ENCODE results near the gene EYA3. TPM values are rescaled to one million over a fixed set of nuclear protein-coding genes. Genes with fewer than 3 reads are reported as not detected.
A peak's percentile ranks its signal among the peaks of the same experiment; 100 is the strongest.
"Not testable (repeated sequence)": the region's sequence is repeated elsewhere in the genome, so short reads cannot be mapped to it uniquely, and the experiment has no call there.

Gene EYA3
- total RNA-seq, 4 donors from 2014 or later = 13.8 to 21.9 (median 15.8) TPM

GRCh38 chr1:28002600-28002999 lies 85.8 kb downstream of the EYA3 start:
- no peaks in the 10 kb centered on the region for H3K27me3 ChIP-seq
- intact Hi-C loops (cut with DNase I) = no loop called here
- WGBS, 2 donors = 99% methylated on average over 10 of the region's 10 CpGs; no CpG with 5 or more reads in 1 of the 2 donors
- H3K9me3 ChIP-seq = no peaks in the 10 kb centered on the region
- no peak overlapping the region for H3K4me3 ChIP-seq
- H3K27ac ChIP-seq = no peak overlapping the region
- DNase-seq = no peak
- no peak for TF ChIP-seq POLR2A (IDR thresholded peaks at IDR 0.05)
- no peak for TF ChIP-seq CTCF (IDR thresholded peaks at IDR 0.05)
- H3K4me1 ChIP-seq = no peaks in the 10 kb centered on the region
- peaks cover 10 to 98% (median 19%) of the 10 kb centered on the region in 3 donors for H3K36me3 ChIP-seq

GRCh38 chr1:27999055-27999454 lies 89.4 kb downstream of the EYA3 start:
- Histone ChIP-seq H3K27me3 (no peaks in the 10 kb centered on the region), H3K36me3 (peaks cover 10 to 100% (median 19%) of the 10 kb centered on the region in 3 donors), H3K4me3 (no peak overlapping the region), H3K9me3 (no peaks in the 10 kb centered on the region), H3K27ac (no peak overlapping the region), H3K4me1 (peaks cover 0 to under 1% (median 0%) of the 10 kb centered on the region in 3 donors)
- intact Hi-C loops (cut with DNase I) = no loop called here
- WGBS, 2 donors = 92 to 94% methylated on average over 1 of the region's 1 CpG
- no peak for DNase-seq
- no peak for TF ChIP-seq POLR2A (IDR thresholded peaks at IDR 0.05)
- no peak for TF ChIP-seq CTCF (IDR thresholded peaks at IDR 0.05)

- peaks cover 7 to 100% (median 8%) of the 10 kb centered on the region in 3 donors for H3K36me3 ChIP-seq
- DNase-seq; H3K4me3 ChIP-seq; intact Hi-C loops (cut with DNase I); H3K27me3 ChIP-seq; H3K9me3 ChIP-seq; H3K27ac ChIP-seq: not testable (repeated sequence)
- H3K4me1 ChIP-seq = peaks cover 0 to 11% (median 0%) of the 10 kb centered on the region in 3 donors
- 94 to 95% methylated on average over 6 of the region's 6 CpGs for WGBS, 2 donors
Observed at GRCh38 chr1:27994526-27994925, 93.9 kb downstream of the EYA3 start.

GRCh38 chr1:27994060-27994459 lies 94.3 kb downstream of the EYA3 start:
- Histone ChIP-seq H3K27ac (no peak overlapping the region), H3K27me3 (no peaks in the 10 kb centered on the region)
- no peak for DNase-seq

GRCh38 chr1:27993241-27993640 lies 95.2 kb downstream of the EYA3 start:
- DNase-seq = no peak
- H3K4me3 ChIP-seq = no peak overlapping the region
- no peaks in the 10 kb centered on the region for H3K27me3 ChIP-seq
- WGBS, 2 donors = 56 to 62% methylated on average over 3 of the region's 3 CpGs
- no peaks in the 10 kb centered on the region for H3K9me3 ChIP-seq
- H3K4me1 ChIP-seq = peaks cover 0 to 11% (median 0%) of the 10 kb centered on the region in 3 donors
- H3K36me3 ChIP-seq = peaks cover 5 to 100% (median 14%) of the 10 kb centered on the region in 3 donors
- TF ChIP-seq POLR2A (IDR thresholded peaks at IDR 0.05) (no peak), CTCF (IDR thresholded peaks at IDR 0.05) (no peak)
- intact Hi-C loops (cut with DNase I) = no loop called here
- peak overlapping the region in 1 of 4 donors; percentile 50 for H3K27ac ChIP-seq

More at GRCh38 chr1:27994060-27994459, 94.3 kb downstream of the EYA3 start:
- no peaks in the 10 kb centered on the region for H3K9me3 ChIP-seq
- H3K4me3 ChIP-seq = no peak overlapping the region
- peaks cover 0 to 11% (median 0%) of the 10 kb centered on the region in 3 donors for H3K4me1 ChIP-seq
- TF ChIP-seq CTCF (IDR thresholded peaks at IDR 0.05) (no peak), POLR2A (IDR thresholded peaks at IDR 0.05) (no peak)
- 64 to 79% methylated on average over 1 of the region's 1 CpG for whole genome bisulfite sequencing, 2 donors
- intact Hi-C loops (cut with DNase I) = no loop called here
- H3K36me3 ChIP-seq = peaks cover 7 to 100% (median 12%) of the 10 kb centered on the region in 3 donors

GRCh38 chr1:27992276-27992675 lies 96.1 kb downstream of the EYA3 start:
- WGBS, 2 donors = 78 to 79% methylated on average over 6 of the region's 6 CpGs
- H3K4me3 ChIP-seq = no peak overlapping the region
- DNase-seq = no peak
- H3K27ac ChIP-seq = peak overlapping the region in 3 of 4 donors; percentile 22 to 50 (median 38)
- H3K27me3 ChIP-seq = no peaks in the 10 kb centered on the region
- peaks cover 0 to 11% (median 0%) of the 10 kb centered on the region in 3 donors for H3K4me1 ChIP-seq
- intact Hi-C loops (cut with DNase I) = no loop called here
- no peaks in the 10 kb centered on the region for H3K9me3 ChIP-seq
- H3K36me3 ChIP-seq = peaks cover 9 to 100% (median 10%) of the 10 kb centered on the region in 3 donors
- TF ChIP-seq CTCF (IDR thresholded peaks at IDR 0.05) (no peak), POLR2A (IDR thresholded peaks at IDR 0.05) (no peak)

All from esophagus squamous epithelium (tissue), 5 donors.